Astrocyte (in vitro differentiated cells and primary cell): ENCODE data around the gene NRF1. TPM values are rescaled to one million over a fixed set of nuclear protein-coding genes. Genes with fewer than 3 reads are reported as not detected.

Experiments used
- DNase-seq: peaks from one replicate; pipeline ENCODE4 v3.0.0-alpha.2; 2010; ENCODE audit warnings: low read depth
- FAIRE-seq: peaks from 2 replicates; lab custom pipeline; 2011; peaks lifted over from hg19 to GRCh38; lab: Jason Lieb, UNC
- H2AFZ ChIP-seq: 2 replicates; pipeline ENCODE4 v1.6.0; 2012; ENCODE audit warnings: low read depth, low read length, inconsistent platforms
- H3K27ac ChIP-seq: 2 replicates; pipeline ENCODE4 v1.5.1; 2011; ENCODE audit warnings: low read depth, low read length, inconsistent platforms
- H3K27me3 ChIP-seq: 2 replicates; pipeline ENCODE4 v1.6.0; 2011; ENCODE audit warnings: low read length, inconsistent platforms; ENCODE audit not compliant: insufficient read depth
- H3K36me3 ChIP-seq: 2 replicates; pipeline ENCODE4 v1.5.1; 2011; ENCODE audit warnings: low read length, inconsistent platforms; ENCODE audit not compliant: insufficient read depth
- H3K4me1 ChIP-seq: 2 replicates; pipeline ENCODE4 v1.5.1; 2011; ENCODE audit warnings: low read length, inconsistent platforms; ENCODE audit not compliant: insufficient read depth
- H3K4me2 ChIP-seq: 2 replicates; pipeline ENCODE4 v1.6.0; 2012; ENCODE audit warnings: low read length, inconsistent platforms
- H3K4me3 ChIP-seq: 2 replicates; pipeline ENCODE4 v1.5.1; 2011; ENCODE audit warnings: low read depth, mild to moderate bottlenecking, low read length, inconsistent platforms; ENCODE audit not compliant: insufficient read depth
- H3K79me2 ChIP-seq: 2 replicates; pipeline ENCODE4 v1.6.0; 2012; ENCODE audit warnings: mild to moderate bottlenecking, low read length, inconsistent platforms; ENCODE audit not compliant: insufficient read depth
- H3K9ac ChIP-seq: 2 replicates; pipeline ENCODE4 v1.6.0; 2012; ENCODE audit warnings: mild to moderate bottlenecking, low read length, inconsistent platforms
- H3K9me3 ChIP-seq: 2 replicates; pipeline ENCODE4 v1.5.1; 2012; ENCODE audit warnings: low read depth, mild to moderate bottlenecking, low read length, inconsistent platforms; ENCODE audit not compliant: insufficient read depth
- H4K20me1 ChIP-seq: 2 replicates; pipeline ENCODE4 v1.6.0; 2012; ENCODE audit warnings: low read length, inconsistent platforms; ENCODE audit not compliant: insufficient read depth
- H3K27ac Mint-ChIP-seq: one replicate; pipeline ENCODE4 v1.8.0; 2021; ENCODE audit warnings: mild to moderate bottlenecking, mixed read lengths; ENCODE audit not compliant: unreplicated experiment
- H3K27me3 Mint-ChIP-seq: one replicate; pipeline ENCODE4 v1.8.0; 2021; ENCODE audit warnings: low read depth, mixed read lengths; ENCODE audit not compliant: unreplicated experiment
- H3K36me3 Mint-ChIP-seq: one replicate; pipeline ENCODE4 v1.8.0; 2021; ENCODE audit warnings: low read depth, mixed read lengths; ENCODE audit not compliant: unreplicated experiment
- H3K4me1 Mint-ChIP-seq: one replicate; pipeline ENCODE4 v1.8.0; 2021; ENCODE audit warnings: low read depth, mixed read lengths; ENCODE audit not compliant: unreplicated experiment
- H3K4me3 Mint-ChIP-seq: one replicate; pipeline ENCODE4 v1.8.0; 2021; ENCODE audit warnings: mild to moderate bottlenecking, moderate library complexity, mixed read lengths; ENCODE audit not compliant: unreplicated experiment
- H3K9me3 Mint-ChIP-seq: one replicate; pipeline ENCODE4 v1.8.0; 2021; ENCODE audit warnings: mild to moderate bottlenecking, mixed read lengths; ENCODE audit not compliant: unreplicated experiment
- EZH2 ChIP-seq: IDR thresholded peaks from 2 replicates; pipeline ENCODE4 v1.6.1; 2012; ENCODE audit warnings: mild to moderate bottlenecking, low read length, inconsistent platforms; ENCODE audit not compliant: insufficient read depth
- total RNA-seq: library from RNA; stranded (reverse); gene quantifications from 2 replicates; pipeline ENCODE4 v1.2.1, GENCODE V29; 2021
- TF ChIP-seq, protein P1 (sequence below): IDR thresholded peaks from 2 replicates; pipeline ENCODE4 v1.5.1; 2011; ENCODE audit warnings: low read depth, mild to moderate bottlenecking, inconsistent platforms, low read length, moderate library complexity; ENCODE audit not compliant: insufficient read depth

NRF1 gene
- total RNA-seq, 1 donor from 2014 or later, result 12.7 TPM

DNA sequence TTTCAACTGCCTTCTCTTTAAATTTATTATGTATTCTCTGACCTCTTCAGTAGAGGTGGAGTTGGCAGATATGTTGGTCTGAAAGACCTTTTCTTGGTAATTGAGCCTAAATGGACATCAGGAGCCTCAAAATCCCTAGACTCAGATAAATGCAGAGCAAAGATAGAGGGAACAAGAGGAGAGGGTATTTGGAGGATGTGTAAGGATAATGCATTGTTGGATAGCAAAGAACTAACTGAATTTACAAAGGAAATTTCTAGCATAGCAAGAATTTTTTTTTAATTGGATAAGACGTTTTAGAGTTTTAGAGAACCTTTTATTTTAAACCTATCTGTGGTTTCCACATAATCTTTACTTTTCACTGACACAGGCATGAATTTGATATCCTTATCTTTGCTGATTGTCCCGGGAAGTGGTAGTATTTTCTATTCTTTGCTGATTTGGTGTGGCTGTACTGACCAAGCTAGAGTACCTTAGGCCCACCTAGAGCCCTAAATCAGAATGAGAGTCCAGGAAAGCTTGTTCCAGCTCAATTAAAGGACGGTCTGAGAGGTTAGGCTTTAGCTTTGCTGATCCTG is 91.3 kb downstream of the NRF1 start:
- Mint-ChIP-seq H3K36me3 (peaks cover 4% of the 10 kb centered on the region), H3K4me1 (peaks cover 22% of the 10 kb centered on the region), H3K4me3 (no peak overlapping the region), H3K9me3 (no peaks in the 10 kb centered on the region), H3K27ac (no peak overlapping the region), H3K27me3 (no peaks in the 10 kb centered on the region)
- Histone ChIP-seq H2AFZ (no peak overlapping the region), H3K9me3 (no peaks in the 10 kb centered on the region), H4K20me1 (peaks cover 18% of the 10 kb centered on the region), H3K4me1 (peaks cover 18% of the 10 kb centered on the region), H3K79me2 (no peaks in the 10 kb centered on the region), H3K27ac (no peak overlapping the region), H3K36me3 (no peaks in the 10 kb centered on the region), H3K4me2 (peak overlapping the region; percentile 37), H3K4me3 (no peak overlapping the region), H3K9ac (no peak overlapping the region), H3K27me3 (no peaks in the 10 kb centered on the region)
- no peak for TF ChIP-seq EZH2
- TF ChIP-seq, protein P1, sequence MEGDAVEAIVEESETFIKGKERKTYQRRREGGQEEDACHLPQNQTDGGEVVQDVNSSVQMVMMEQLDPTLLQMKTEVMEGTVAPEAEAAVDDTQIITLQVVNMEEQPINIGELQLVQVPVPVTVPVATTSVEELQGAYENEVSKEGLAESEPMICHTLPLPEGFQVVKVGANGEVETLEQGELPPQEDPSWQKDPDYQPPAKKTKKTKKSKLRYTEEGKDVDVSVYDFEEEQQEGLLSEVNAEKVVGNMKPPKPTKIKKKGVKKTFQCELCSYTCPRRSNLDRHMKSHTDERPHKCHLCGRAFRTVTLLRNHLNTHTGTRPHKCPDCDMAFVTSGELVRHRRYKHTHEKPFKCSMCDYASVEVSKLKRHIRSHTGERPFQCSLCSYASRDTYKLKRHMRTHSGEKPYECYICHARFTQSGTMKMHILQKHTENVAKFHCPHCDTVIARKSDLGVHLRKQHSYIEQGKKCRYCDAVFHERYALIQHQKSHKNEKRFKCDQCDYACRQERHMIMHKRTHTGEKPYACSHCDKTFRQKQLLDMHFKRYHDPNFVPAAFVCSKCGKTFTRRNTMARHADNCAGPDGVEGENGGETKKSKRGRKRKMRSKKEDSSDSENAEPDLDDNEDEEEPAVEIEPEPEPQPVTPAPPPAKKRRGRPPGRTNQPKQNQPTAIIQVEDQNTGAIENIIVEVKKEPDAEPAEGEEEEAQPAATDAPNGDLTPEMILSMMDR, result no peak
- no peak for FAIRE-seq
- peak; percentile 20 for DNase-seq

DNA sequence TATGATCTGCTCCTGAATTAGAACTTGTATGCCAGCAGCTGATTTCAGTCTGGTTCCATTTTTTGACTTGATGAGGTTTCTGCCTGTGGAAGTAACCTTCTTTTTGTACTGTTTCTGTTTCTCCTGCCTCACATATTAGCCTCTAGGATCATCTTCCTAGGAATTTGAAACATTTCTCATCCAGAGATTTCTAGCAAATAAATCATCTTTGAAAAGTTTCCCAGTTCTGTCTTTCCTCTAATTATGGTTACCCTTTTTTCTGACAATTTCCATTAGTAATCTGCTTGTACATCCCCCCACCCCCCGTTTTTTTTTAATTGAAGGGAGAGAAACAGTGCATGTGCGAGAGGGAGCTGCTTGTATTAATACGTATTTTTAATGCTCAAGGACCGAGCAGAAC is 92.2 kb downstream of the NRF1 start:
- Mint-ChIP-seq H3K27ac (no peak overlapping the region), H3K9me3 (no peaks in the 10 kb centered on the region), H3K4me3 (no peak overlapping the region), H3K4me1 (peaks cover 20% of the 10 kb centered on the region), H3K27me3 (no peaks in the 10 kb centered on the region), H3K36me3 (peaks cover 4% of the 10 kb centered on the region)
- TF ChIP-seq, protein P1, result no peak
- no peak for TF ChIP-seq EZH2
- H3K4me1 ChIP-seq, result peaks cover 18% of the 10 kb centered on the region
- no peak overlapping the region for H2AFZ ChIP-seq
- no peaks in the 10 kb centered on the region for H3K9me3 ChIP-seq
- DNase-seq, result no peak
- H3K9ac ChIP-seq, result no peak overlapping the region
- peaks cover 18% of the 10 kb centered on the region for H4K20me1 ChIP-seq
- no peak for FAIRE-seq
- H3K4me3 ChIP-seq, result no peak overlapping the region
- H3K4me2 ChIP-seq, result peak overlapping the region; percentile 8
- H3K27ac ChIP-seq, result no peak overlapping the region
- no peaks in the 10 kb centered on the region for H3K27me3 ChIP-seq
- no peaks in the 10 kb centered on the region for H3K36me3 ChIP-seq
- H3K79me2 ChIP-seq, result no peaks in the 10 kb centered on the region

- Histone ChIP-seq H3K27ac (no peak overlapping the region), H3K4me2 (no peak overlapping the region), H3K36me3 (peaks cover 15% of the 10 kb centered on the region), H3K4me3 (no peak overlapping the region), H3K27me3 (no peaks in the 10 kb centered on the region), H3K79me2 (no peaks in the 10 kb centered on the region), H3K9ac (no peak overlapping the region), H4K20me1 (peaks cover 11% of the 10 kb centered on the region), H3K4me1 (peaks cover 5% of the 10 kb centered on the region), H2AFZ (no peak overlapping the region), H3K9me3 (no peaks in the 10 kb centered on the region)
- DNase-seq, result no peak
- no peak for FAIRE-seq
- Mint-ChIP-seq H3K27me3 (no peaks in the 10 kb centered on the region), H3K9me3 (no peaks in the 10 kb centered on the region), H3K36me3 (peaks cover 14% of the 10 kb centered on the region), H3K4me3 (no peak overlapping the region), H3K4me1 (peaks cover 7% of the 10 kb centered on the region), H3K27ac (no peak overlapping the region)
- TF ChIP-seq EZH2, result no peak
- TF ChIP-seq, protein P1, result no peak
Measured at GRCh38 chr7:129707910-129708499, 96.5 kb downstream of the NRF1 start.
